Tibial artery (tissue), 4 donors: ENCODE data around the gene RABGAP1L.

Experiments
- DNase-seq, 2 donors: peaks; one replicate each; pipeline ENCODE4 v3.0.0-alpha.2; 2019
- H3K27ac ChIP-seq, 2 donors: fragments of 200-600 bp; sonication (generic) in 1 of 2; 1 replicate in 1 of 2; 2 replicates in 1 of 2; pipeline ENCODE4 v1.5.1; 2018 to 2019; ENCODE audit warnings: mild to moderate bottlenecking in 1 of 2
- H3K27me3 ChIP-seq, 2 donors: fragments of 200-600 bp; sonication (generic) in 1 of 2; one replicate each; pipeline versions ENCODE4 v1.5.1 to v1.6.0; 2016 to 2019
- H3K36me3 ChIP-seq, 3 donors: fragments of 200-600 bp; sonication (generic) in 2 of 3; one replicate each; pipeline ENCODE4 v1.5.1; 2016 to 2019; ENCODE audit warnings: mild to moderate bottlenecking in 2 of 3
- H3K4me1 ChIP-seq, 4 donors: fragments of 200-600 bp; sonication (generic) in 2 of 4; 1 replicate in 3 of 4; 2 replicates in 1 of 4; pipeline ENCODE4 v1.5.1; 2016 to 2019
- H3K4me3 ChIP-seq, 2 donors: fragments of 200-600 bp; sonication (generic) in 1 of 2; 1 replicate in 1 of 2; 2 replicates in 1 of 2; pipeline ENCODE4 v1.5.1; 2018 to 2019; ENCODE audit warnings: mild to moderate bottlenecking in 2 of 2
- H3K9me3 ChIP-seq, 3 donors: fragments of 200-600 bp; sonication (generic) in 1 of 3; one replicate each; pipeline ENCODE4 v1.5.1; 2016 to 2019
- intact Hi-C: fragments of 100-400 bp; cut with DNase I; formaldehyde crosslinking; loops from one replicate; pipeline ENCODE4 v1.15.0; 2023; ENCODE audit warnings: low total_unique reads
- TF ChIP-seq, protein P1 (sequence below), 2 experiments: fragments of 200-600 bp in 1 of 2; fragments of 450-650 bp in 1 of 2; IDR thresholded peaks; one replicate each; pipeline ENCODE4 v1.5.1; 2017 to 2019; ENCODE audit warnings: antibody characterized with exemption in 2 of 2, mild to moderate bottlenecking in 1 of 2, moderate library complexity in 1 of 2

The RABGAP1L gene

DNA sequence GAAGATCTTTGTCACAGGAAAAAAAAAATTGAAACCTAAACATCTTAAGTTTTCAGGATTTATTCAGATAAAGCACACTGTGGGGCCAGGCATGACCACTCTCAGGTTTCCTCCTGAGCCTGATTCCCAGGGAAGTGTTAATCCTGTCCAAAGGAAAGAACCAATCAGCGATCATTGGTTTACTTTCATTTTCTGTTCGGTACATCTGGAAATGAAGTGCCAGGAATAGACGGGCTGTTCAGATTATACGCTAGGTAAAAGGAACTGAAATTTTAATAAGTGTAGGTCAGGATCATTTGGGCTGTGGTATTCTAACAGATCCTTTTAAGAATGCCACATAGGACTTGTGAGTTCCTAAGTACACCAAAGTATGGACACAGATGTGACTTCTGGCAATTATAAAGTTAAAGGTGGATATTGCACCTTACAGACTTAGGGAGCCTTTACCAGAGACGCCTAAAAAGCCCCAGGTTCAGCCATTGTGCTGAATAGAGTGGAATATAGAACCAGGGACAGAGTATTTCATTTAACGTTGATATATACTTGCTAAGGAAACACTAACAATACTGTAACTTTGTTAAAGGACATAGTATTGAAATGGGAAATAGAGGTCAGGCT lies 831.2 kb downstream of the RABGAP1L start:
- no peaks in the 10 kb centered on the region for H3K36me3 ChIP-seq
- intact Hi-C loops, result no loop called here
- no peaks in the 10 kb centered on the region for H3K9me3 ChIP-seq
- peak overlapping the region; percentile 79 for H3K27ac ChIP-seq
- H3K27me3 ChIP-seq, result no peaks in the 10 kb centered on the region
- DNase-seq, result no peak
- H3K4me3 ChIP-seq, result peak overlapping the region; percentile 52 to 54
- TF ChIP-seq, protein P1, sequence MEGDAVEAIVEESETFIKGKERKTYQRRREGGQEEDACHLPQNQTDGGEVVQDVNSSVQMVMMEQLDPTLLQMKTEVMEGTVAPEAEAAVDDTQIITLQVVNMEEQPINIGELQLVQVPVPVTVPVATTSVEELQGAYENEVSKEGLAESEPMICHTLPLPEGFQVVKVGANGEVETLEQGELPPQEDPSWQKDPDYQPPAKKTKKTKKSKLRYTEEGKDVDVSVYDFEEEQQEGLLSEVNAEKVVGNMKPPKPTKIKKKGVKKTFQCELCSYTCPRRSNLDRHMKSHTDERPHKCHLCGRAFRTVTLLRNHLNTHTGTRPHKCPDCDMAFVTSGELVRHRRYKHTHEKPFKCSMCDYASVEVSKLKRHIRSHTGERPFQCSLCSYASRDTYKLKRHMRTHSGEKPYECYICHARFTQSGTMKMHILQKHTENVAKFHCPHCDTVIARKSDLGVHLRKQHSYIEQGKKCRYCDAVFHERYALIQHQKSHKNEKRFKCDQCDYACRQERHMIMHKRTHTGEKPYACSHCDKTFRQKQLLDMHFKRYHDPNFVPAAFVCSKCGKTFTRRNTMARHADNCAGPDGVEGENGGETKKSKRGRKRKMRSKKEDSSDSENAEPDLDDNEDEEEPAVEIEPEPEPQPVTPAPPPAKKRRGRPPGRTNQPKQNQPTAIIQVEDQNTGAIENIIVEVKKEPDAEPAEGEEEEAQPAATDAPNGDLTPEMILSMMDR (IDR thresholded peaks at IDR 0.05), result no peak
- peaks cover 0 to 11% (median 2%) of the 10 kb centered on the region in 4 donors for H3K4me1 ChIP-seq

- no peaks in the 10 kb centered on the region for H3K27me3 ChIP-seq
- no peak for DNase-seq
- H3K9me3 ChIP-seq, result no peaks in the 10 kb centered on the region
- H3K36me3 ChIP-seq, result no peaks in the 10 kb centered on the region
- TF ChIP-seq, protein P1 (IDR thresholded peaks at IDR 0.05), result no peak
- H3K27ac ChIP-seq, result no peak overlapping the region
- intact Hi-C loops, result no loop called here
- no peak overlapping the region for H3K4me3 ChIP-seq
- peaks cover 0 to 15% (median 2%) of the 10 kb centered on the region in 4 donors for H3K4me1 ChIP-seq
Measured at GRCh38 chr1:174991473-174991872, 832.2 kb downstream of the RABGAP1L start.

DNA sequence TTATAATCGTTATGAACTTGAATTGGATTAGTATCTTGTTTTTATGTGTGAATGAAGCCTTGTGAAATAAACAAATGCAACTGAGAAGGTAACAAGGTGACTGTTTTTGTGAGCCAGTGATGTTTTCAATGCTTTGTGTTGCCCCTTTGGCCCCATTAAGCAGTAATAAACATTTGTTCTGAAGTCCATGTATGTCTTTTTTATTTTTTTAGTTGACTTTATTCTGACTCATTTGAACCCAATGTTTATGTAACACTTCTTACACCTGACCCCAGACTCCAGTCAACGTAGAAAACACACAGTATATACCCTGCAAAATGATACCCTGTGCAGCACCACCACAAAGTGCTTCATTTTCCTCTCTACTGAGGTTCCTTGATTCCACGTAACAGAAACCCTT lies 835.8 kb downstream of the RABGAP1L start:
- TF ChIP-seq, protein P1 (IDR thresholded peaks at IDR 0.05), result no peak
- DNase-seq, result no peak
- intact Hi-C loops, result no loop called here
- no peak overlapping the region for H3K27ac ChIP-seq
- peaks cover 0 to 16% (median 2%) of the 10 kb centered on the region in 4 donors for H3K4me1 ChIP-seq
- H3K4me3 ChIP-seq, result no peak overlapping the region
- H3K9me3 ChIP-seq, result no peaks in the 10 kb centered on the region
- H3K36me3 ChIP-seq, result no peaks in the 10 kb centered on the region
- no peaks in the 10 kb centered on the region for H3K27me3 ChIP-seq

DNA sequence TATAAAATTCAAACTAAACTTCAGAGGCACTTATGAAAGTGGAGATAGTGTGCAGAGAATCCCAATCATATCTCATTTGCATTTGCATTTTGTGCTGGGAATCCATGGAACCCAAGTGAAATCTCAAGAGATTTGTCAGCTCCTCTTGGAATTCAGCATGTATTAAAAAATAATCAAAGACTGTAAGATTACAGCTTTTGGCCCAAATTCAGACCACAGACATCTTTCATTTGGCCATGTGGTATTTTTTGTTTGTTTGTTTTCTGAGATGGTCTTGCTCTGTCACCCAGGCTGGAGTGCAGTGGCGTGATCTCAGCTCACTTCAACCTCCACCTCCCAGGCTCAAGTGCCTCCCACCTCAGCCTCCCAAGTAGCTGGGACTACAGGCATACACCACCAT lies 836.6 kb downstream of the RABGAP1L start:
- no peaks in the 10 kb centered on the region for H3K27me3 ChIP-seq
- no peak overlapping the region for H3K4me3 ChIP-seq
- no peak overlapping the region for H3K27ac ChIP-seq
- no peaks in the 10 kb centered on the region for H3K36me3 ChIP-seq
- DNase-seq, result no peak
- intact Hi-C loops, result no loop called here
- no peaks in the 10 kb centered on the region for H3K9me3 ChIP-seq
- peaks cover 0 to 18% (median 5%) of the 10 kb centered on the region in 4 donors for H3K4me1 ChIP-seq
- TF ChIP-seq, protein P1 (IDR thresholded peaks at IDR 0.05), result no peak

DNA sequence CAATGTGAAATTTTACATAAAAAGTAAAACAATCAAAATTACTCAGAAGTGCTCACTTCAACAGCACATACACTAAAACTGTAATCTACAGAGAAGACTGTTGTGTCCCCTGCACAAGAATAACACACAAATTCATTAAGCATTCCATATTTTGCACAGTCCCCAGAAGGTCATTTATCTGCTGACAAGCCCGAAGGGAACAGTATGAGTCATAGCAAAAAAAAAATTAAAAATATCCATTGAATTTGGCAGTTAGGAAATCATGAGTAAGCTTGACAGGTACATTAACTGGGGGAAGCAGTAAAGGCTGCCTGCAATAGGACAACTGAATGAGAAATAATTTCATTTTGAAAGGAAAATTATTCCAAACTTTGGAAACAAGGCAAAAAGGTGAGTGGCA lies 837.2 kb downstream of the RABGAP1L start:
- Histone ChIP-seq H3K27me3 (no peaks in the 10 kb centered on the region), H3K4me1 (peaks cover 0 to 23% (median 9%) of the 10 kb centered on the region in 4 donors), H3K4me3 (no peak overlapping the region), H3K9me3 (no peaks in the 10 kb centered on the region), H3K27ac (no peak overlapping the region), H3K36me3 (no peaks in the 10 kb centered on the region)
- no peak for DNase-seq
- intact Hi-C loops, result no loop called here
- TF ChIP-seq, protein P1 (IDR thresholded peaks at IDR 0.05), result no peak
